Stimulated activated CD4-positive, alpha-beta T cell treated with anti-CD3 and anti-CD28 coated beads, Interleukin-1b, Interleukin-23, amount 100 ng/mL, for 48 hours (primary cell): Measurements from ENCODE around the gene IL36RN.

ENCODE experiments used
- DNase-seq: peaks from one replicate; pipeline ENCODE4 v3.0.0-alpha.2; 2020

The IL36RN gene

GRCh38 chr2:113058998-113059960, at the start of gene IL36RN:
IL36RN (plus strand) TSS chr2:113059198; CDS start chr2:113059439, 241 bp downstream.
- DNase-seq: no peak

- DNase-seq: no peak
Observed at GRCh38 chr2:113009622-113010021, 49.4 kb upstream of the IL36RN start.

- no peak for DNase-seq
Observed at GRCh38 chr2:113010088-113010487, 48.9 kb upstream of the IL36RN start.

- DNase-seq: no peak
Observed at GRCh38 chr2:113011108-113011507, 47.9 kb upstream of the IL36RN start.

GRCh38 chr2:113012436-113013335, 46.3 kb upstream of the IL36RN start:
- no peak for DNase-seq

GRCh38 chr2:113013336-113013661, 45.7 kb upstream of the IL36RN start:
- no peak for DNase-seq

GRCh38 chr2:113014067-113014466, 44.9 kb upstream of the IL36RN start:
- no peak for DNase-seq

- no peak for DNase-seq
Observed at GRCh38 chr2:113015042-113015441, 44.0 kb upstream of the IL36RN start.

GRCh38 chr2:113015655-113016054, 43.3 kb upstream of the IL36RN start:
- DNase-seq: no peak

- no peak for DNase-seq
Observed at GRCh38 chr2:113018509-113018908, 40.5 kb upstream of the IL36RN start.

GRCh38 chr2:113021312-113021711, 37.7 kb upstream of the IL36RN start:
- DNase-seq: no peak

- no peak for DNase-seq
Observed at GRCh38 chr2:113024764-113025163, 34.2 kb upstream of the IL36RN start.

GRCh38 chr2:113025737-113026136, 33.3 kb upstream of the IL36RN start:
- DNase-seq: no peak

GRCh38 chr2:113027691-113028090, 31.3 kb upstream of the IL36RN start:
- no peak for DNase-seq

- DNase-seq: no peak
Observed at GRCh38 chr2:113028112-113028511, 30.9 kb upstream of the IL36RN start.

GRCh38 chr2:113032737-113033136, 26.3 kb upstream of the IL36RN start:
- no peak for DNase-seq

GRCh38 chr2:113034016-113034415, 25.0 kb upstream of the IL36RN start:
- no peak for DNase-seq

- no peak for DNase-seq
Observed at GRCh38 chr2:113036763-113037162, 22.2 kb upstream of the IL36RN start.

- no peak for DNase-seq
Observed at GRCh38 chr2:113038291-113038690, 20.7 kb upstream of the IL36RN start.

GRCh38 chr2:113039158-113039557, 19.8 kb upstream of the IL36RN start:
- no peak for DNase-seq

- no peak for DNase-seq
Observed at GRCh38 chr2:113039719-113040118, 19.3 kb upstream of the IL36RN start.

- DNase-seq: no peak
Observed at GRCh38 chr2:113041871-113042270, 17.1 kb upstream of the IL36RN start.

GRCh38 chr2:113046465-113046864, 12.5 kb upstream of the IL36RN start:
- DNase-seq: no peak
